ENCODE results near the gene NRSN1. TPM values are rescaled to one million over a fixed set of nuclear protein-coding genes. Genes with fewer than 3 reads are reported as not detected.

The NRSN1 gene
- polyA plus RNA-seq, 1 experiment = not detected

- no peak for DNase-seq (ENCODE audit: low read depth, low spot score)
- ChIA-PET POLR2A (no interaction called here), CTCF (no interaction called here)
- Histone ChIP-seq H3K4me3 (ENCODE audit: low read depth, low read length) (no peak overlapping the region), H3K27me3 (ENCODE audit: control insufficient read depth, insufficient read depth, low read length) (no peaks in the 10 kb centered on the region), H3K27ac (ENCODE audit: low read depth, low read length) (no peak overlapping the region), H3K9me3 (ENCODE audit: control insufficient read depth, insufficient read depth, low read length) (peaks cover 17% of the 10 kb centered on the region)
- no peak for TF ChIP-seq CTCF (IDR thresholded peaks at IDR 0.05; ENCODE audit: low read depth, low read length)
Observed at GRCh38 chr6:24149836-24150235, 23.8 kb downstream of the NRSN1 start.

- no peak for DNase-seq (ENCODE audit: low read depth, low spot score)
- no peak overlapping the region for H3K4me3 ChIP-seq (ENCODE audit: low read depth, low read length)
- TF ChIP-seq CTCF (IDR thresholded peaks at IDR 0.05; ENCODE audit: low read depth, low read length) = no peak
Observed at GRCh38 chr6:24152014-24152413, 26.0 kb downstream of the NRSN1 start.

GRCh38 chr6:24154121-24154520 lies 28.1 kb downstream of the NRSN1 start:
- Histone ChIP-seq H3K27ac (ENCODE audit: low read depth, low read length) (no peak overlapping the region), H3K27me3 (ENCODE audit: control insufficient read depth, insufficient read depth, low read length) (no peaks in the 10 kb centered on the region), H3K4me3 (ENCODE audit: low read depth, low read length) (no peak overlapping the region), H3K9me3 (ENCODE audit: control insufficient read depth, insufficient read depth, low read length) (peaks cover 20% of the 10 kb centered on the region)
- DNase-seq (ENCODE audit: low read depth, low spot score) = no peak
- TF ChIP-seq CTCF (IDR thresholded peaks at IDR 0.05; ENCODE audit: low read depth, low read length) = no peak
- POLR2A ChIA-PET = no interaction called here
- CTCF ChIA-PET = no interaction called here

More at GRCh38 chr6:24152014-24152413, 26.0 kb downstream of the NRSN1 start:
- H3K27me3 ChIP-seq (ENCODE audit: control insufficient read depth, insufficient read depth, low read length) = no peaks in the 10 kb centered on the region
- POLR2A ChIA-PET = no interaction called here
- CTCF ChIA-PET = no interaction called here
- peaks cover 18% of the 10 kb centered on the region for H3K9me3 ChIP-seq (ENCODE audit: control insufficient read depth, insufficient read depth, low read length)
- H3K27ac ChIP-seq (ENCODE audit: low read depth, low read length) = no peak overlapping the region

- Histone ChIP-seq H3K27me3 (ENCODE audit: control insufficient read depth, insufficient read depth, low read length) (no peaks in the 10 kb centered on the region), H3K9me3 (ENCODE audit: control insufficient read depth, insufficient read depth, low read length) (peaks cover 17% of the 10 kb centered on the region), H3K4me3 (ENCODE audit: low read depth, low read length) (no peak overlapping the region), H3K27ac (ENCODE audit: low read depth, low read length) (no peak overlapping the region)
- CTCF ChIA-PET = no interaction called here
- POLR2A ChIA-PET = no interaction called here
- TF ChIP-seq CTCF (IDR thresholded peaks at IDR 0.05; ENCODE audit: low read depth, low read length) = no peak
- DNase-seq (ENCODE audit: low read depth, low spot score) = no peak
Observed at GRCh38 chr6:24157886-24158285, 31.9 kb downstream of the NRSN1 start.

- ChIA-PET POLR2A (no interaction called here), CTCF (no interaction called here)
- DNase-seq (ENCODE audit: low read depth, low spot score) = no peak
- TF ChIP-seq CTCF (IDR thresholded peaks at IDR 0.05; ENCODE audit: low read depth, low read length) = no peak
- Histone ChIP-seq H3K27me3 (ENCODE audit: control insufficient read depth, insufficient read depth, low read length) (no peaks in the 10 kb centered on the region), H3K27ac (ENCODE audit: low read depth, low read length) (no peak overlapping the region), H3K4me3 (ENCODE audit: low read depth, low read length) (no peak overlapping the region), H3K9me3 (ENCODE audit: control insufficient read depth, insufficient read depth, low read length) (peaks cover 12% of the 10 kb centered on the region)
Observed at GRCh38 chr6:24183584-24183983, 57.6 kb downstream of the NRSN1 start.

All from AG04450 (cell line).